Kidney epithelial cell (primary cell): ENCODE results near the gene NR3C1. TPM values are rescaled to one million over a fixed set of nuclear protein-coding genes. Genes with fewer than 3 reads are reported as not detected.

Experiments
- DNase-seq: peaks from one replicate; pipeline ENCODE4 v3.0.0-alpha.2; 2010; ENCODE audit warnings: low read depth
- H3K27me3 ChIP-seq: 2 replicates; pipeline ENCODE4 v1.6.0; 2011; ENCODE audit warnings: low read length; ENCODE audit not compliant: control insufficient read depth, insufficient read depth
- H3K36me3 ChIP-seq: 2 replicates; pipeline ENCODE4 v1.5.1; 2011; ENCODE audit warnings: low read length; ENCODE audit not compliant: control insufficient read depth, insufficient read depth
- H3K4me3 ChIP-seq: 2 replicates; pipeline ENCODE4 v1.5.1; 2011; ENCODE audit warnings: low read depth, mild to moderate bottlenecking, control low read depth, low read length
- CTCF ChIP-seq: IDR thresholded peaks from 2 replicates; pipeline ENCODE4 v1.5.1; 2011; ENCODE audit warnings: mild to moderate bottlenecking, moderate library complexity, low read length, control low read depth, inconsistent platforms; ENCODE audit not compliant: insufficient read depth, poor library complexity, severe bottlenecking
- total RNA-seq: library from RNA; depleted of rRNA; stranded (reverse); fragments of >200 nt; gene quantifications from 2 replicates; pipeline ENCODE4 v1.2.3, GENCODE V29; 2015

NR3C1 gene
- total RNA-seq, 1 donor from 2014 or later: 18.3 TPM

GRCh38 chr5:143384865-143385657, 18.4 kb downstream of the NR3C1 start:
- TF ChIP-seq CTCF: no peak
- H3K4me3 ChIP-seq: no peak overlapping the region
- no peaks in the 10 kb centered on the region for H3K36me3 ChIP-seq
- DNase-seq: no peak
- no peaks in the 10 kb centered on the region for H3K27me3 ChIP-seq

- no peak for DNase-seq
- Histone ChIP-seq H3K36me3 (no peaks in the 10 kb centered on the region), H3K27me3 (no peaks in the 10 kb centered on the region), H3K4me3 (no peak overlapping the region)
- no peak for TF ChIP-seq CTCF
Measured at GRCh38 chr5:143383988-143384387, 19.5 kb downstream of the NR3C1 start.

GRCh38 chr5:143379606-143380005, 23.9 kb downstream of the NR3C1 start:
- DNase-seq: no peak
- Histone ChIP-seq H3K27me3 (no peaks in the 10 kb centered on the region), H3K36me3 (no peaks in the 10 kb centered on the region), H3K4me3 (no peak overlapping the region)
- no peak for TF ChIP-seq CTCF

- DNase-seq: no peak
- no peak for TF ChIP-seq CTCF
- Histone ChIP-seq H3K4me3 (no peak overlapping the region), H3K36me3 (no peaks in the 10 kb centered on the region), H3K27me3 (no peaks in the 10 kb centered on the region)
Measured at GRCh38 chr5:143376911-143377813, 26.3 kb downstream of the NR3C1 start.

- TF ChIP-seq CTCF: no peak
Measured at GRCh38 chr5:143376195-143376779, 27.2 kb downstream of the NR3C1 start.

More at GRCh38 chr5:143376195-143376779, 27.2 kb downstream of the NR3C1 start:
- no peak overlapping the region for H3K4me3 ChIP-seq
- no peaks in the 10 kb centered on the region for H3K27me3 ChIP-seq
- H3K36me3 ChIP-seq: no peaks in the 10 kb centered on the region
- DNase-seq: no peak
